Trophoblast cell (in vitro differentiated cells and primary cell): Measurements from ENCODE around the gene PTGER2.

Experiments
- DNase-seq, 2 donors: peaks; one replicate each; pipeline ENCODE4 v3.0.0-alpha.2; 2016
- H2AFZ ChIP-seq: 2 replicates; pipeline ENCODE4 v1.6.1; 2013; ENCODE audit warnings: low read length, moderate library complexity, mild to moderate bottlenecking; ENCODE audit not compliant: insufficient read depth, poor library complexity
- H2AK5ac ChIP-seq: 2 replicates; pipeline ENCODE4 v1.6.1; 2013; ENCODE audit warnings: mild to moderate bottlenecking, low read length
- H2BK120ac ChIP-seq: 2 replicates; pipeline ENCODE4 v1.6.1; 2013; ENCODE audit warnings: low read length, mild to moderate bottlenecking, moderate library complexity; ENCODE audit not compliant: insufficient read depth, poor library complexity
- H2BK12ac ChIP-seq: 2 replicates; pipeline ENCODE4 v1.6.1; 2013; ENCODE audit warnings: mild to moderate bottlenecking, low read length, moderate library complexity
- H2BK5ac ChIP-seq: 2 replicates; pipeline ENCODE4 v1.6.1; 2013; ENCODE audit warnings: low read length, low read depth, moderate library complexity, mild to moderate bottlenecking; ENCODE audit not compliant: poor library complexity
- H3K14ac ChIP-seq: 2 replicates; pipeline ENCODE4 v1.6.1; 2013; ENCODE audit warnings: mild to moderate bottlenecking, low read length
- H3K18ac ChIP-seq: 2 replicates; pipeline ENCODE4 v1.6.1; 2013; ENCODE audit warnings: mild to moderate bottlenecking, low read length
- H3K23ac ChIP-seq: 2 replicates; pipeline ENCODE4 v1.6.1; 2013; ENCODE audit warnings: low read length
- H3K27ac ChIP-seq: 2 replicates; pipeline ENCODE4 v1.5.1; 2013; ENCODE audit warnings: low read depth, mild to moderate bottlenecking, inconsistent platforms, low read length, moderate library complexity
- H3K27me3 ChIP-seq: 2 replicates; pipeline ENCODE4 v1.6.1; 2013; ENCODE audit warnings: inconsistent platforms, mild to moderate bottlenecking, low read length, moderate library complexity; ENCODE audit not compliant: insufficient read depth
- H3K36me3 ChIP-seq, 2 experiments: 1 replicate in 1 of 2; 2 replicates in 1 of 2; pipeline ENCODE4 v1.6.1; 2013; ENCODE audit warnings: low read length in 2 of 2, mild to moderate bottlenecking in 2 of 2, moderate library complexity in 1 of 2; ENCODE audit not compliant: insufficient read depth in 2 of 2, control insufficient read depth in 1 of 2
- H3K4ac ChIP-seq: 2 replicates; pipeline ENCODE4 v1.6.1; 2013; ENCODE audit warnings: low read depth, mild to moderate bottlenecking, low read length, moderate library complexity
- H3K4me1 ChIP-seq, 2 experiments: 1 replicate in 1 of 2; 2 replicates in 1 of 2; pipeline ENCODE4 v1.6.1; 2013; ENCODE audit warnings: low read length in 2 of 2, mild to moderate bottlenecking in 2 of 2, moderate library complexity in 1 of 2; ENCODE audit not compliant: insufficient read depth in 2 of 2, control insufficient read depth in 1 of 2
- H3K4me2 ChIP-seq: 2 replicates; pipeline ENCODE4 v1.6.1; 2013; ENCODE audit warnings: inconsistent platforms, mild to moderate bottlenecking, low read length, moderate library complexity
- H3K4me3 ChIP-seq: 2 replicates; pipeline ENCODE4 v1.5.1; 2013; ENCODE audit warnings: mild to moderate bottlenecking, low read depth, low read length, inconsistent platforms
- H3K79me1 ChIP-seq: one replicate; pipeline ENCODE4 v1.6.1; 2013; ENCODE audit warnings: low read length
- H3K79me2 ChIP-seq: 2 replicates; pipeline ENCODE4 v1.6.1; 2013; ENCODE audit warnings: low read length, mild to moderate bottlenecking; ENCODE audit not compliant: control insufficient read depth, insufficient read depth, poor library complexity
- H3K9ac ChIP-seq: 2 replicates; pipeline ENCODE4 v1.6.1; 2013; ENCODE audit warnings: mild to moderate bottlenecking, low read length
- H3K9me3 ChIP-seq: 2 replicates; pipeline ENCODE4 v1.6.1; 2013; ENCODE audit warnings: low read depth, mild to moderate bottlenecking, control low read depth, inconsistent platforms, low read length; ENCODE audit not compliant: insufficient read depth
- H4K12ac ChIP-seq: 2 replicates; pipeline ENCODE4 v1.6.1; 2013; ENCODE audit warnings: low read depth, mild to moderate bottlenecking, low read length, moderate library complexity
- H4K8ac ChIP-seq: 2 replicates; pipeline ENCODE4 v1.6.1; 2013; ENCODE audit warnings: low read depth, mild to moderate bottlenecking, low read length, moderate library complexity
- H4K91ac ChIP-seq: one replicate; pipeline ENCODE4 v1.6.1; 2013; ENCODE audit warnings: low read depth, mild to moderate bottlenecking, low read length, moderate library complexity
- WGBS: extraction: QIAGEN DNeasy Blood & Tissue Kit; methylation state at CpG from one replicate; pipeline ENCODE4 v1.1.7; 2013; ENCODE audit warnings: missing lambda C conversion rate; ENCODE audit not compliant: insufficient read length, insufficient coverage; ENCODE audit errors: extremely low coverage; 5-methylcytosine and 5-hydroxymethylcytosine counted together

The PTGER2 gene

GRCh38 chr14:52267501-52268278, 46.4 kb upstream of the PTGER2 start, which contains the start of gene PTGDR:
Gene PTGDR, plus strand, starts transcription at chr14:52267698. Its CDS starts 117 bp downstream, at chr14:52267815.
- no peak within 1 kb of the TSS for H2BK5ac ChIP-seq
- no CpG with 5 or more reads among the region's 63 CpGs for WGBS
- no peak within 1 kb of the TSS for H2AFZ ChIP-seq

GRCh38 chr14:52268279-52269061, 45.6 kb upstream of the PTGER2 start:
- no peaks in the 10 kb centered on the region for H3K79me2 ChIP-seq
- H3K14ac ChIP-seq = no peak overlapping the region
- no CpG with 5 or more reads among the region's 54 CpGs for WGBS
- no peak overlapping the region for H2AK5ac ChIP-seq
- no peak overlapping the region for H2AFZ ChIP-seq
- H2BK5ac ChIP-seq = no peak overlapping the region
- H3K4me1 ChIP-seq = peaks cover 3 to 8% of the 10 kb centered on the region in 2 experiments
- H3K9ac ChIP-seq = no peak overlapping the region
- no peak overlapping the region for H3K23ac ChIP-seq
- peaks cover 2% of the 10 kb centered on the region for H3K9me3 ChIP-seq
- H4K12ac ChIP-seq = no peak overlapping the region
- no peaks in the 10 kb centered on the region for H3K79me1 ChIP-seq
- peak overlapping the region; percentile 59 for H3K4me2 ChIP-seq
- no peak overlapping the region for H2BK120ac ChIP-seq
- no peak overlapping the region for H2BK12ac ChIP-seq
- DNase-seq = no peak
- H3K18ac ChIP-seq = no peak overlapping the region
- H4K91ac ChIP-seq = no peak overlapping the region
- no peak overlapping the region for H3K27ac ChIP-seq
- H3K4ac ChIP-seq = no peak overlapping the region
- H3K4me3 ChIP-seq = peak overlapping the region; percentile 26
- no peaks in the 10 kb centered on the region for H3K36me3 ChIP-seq
- H3K27me3 ChIP-seq = peaks cover 37% of the 10 kb centered on the region
- no peak overlapping the region for H4K8ac ChIP-seq

More at GRCh38 chr14:52267501-52268278, 46.4 kb upstream of the PTGER2 start, which contains the start of gene PTGDR:
- Histone ChIP-seq H3K4ac (no peak within 1 kb of the TSS), H3K79me1 (no peaks in the 10 kb centered on the region), H3K23ac (no peak within 1 kb of the TSS), H4K12ac (no peak within 1 kb of the TSS), H3K4me2 (peak within 1 kb of the TSS; percentile 59), H2BK120ac (no peak within 1 kb of the TSS), H3K9me3 (peaks cover 2% of the 10 kb centered on the region), H3K27ac (no peak within 1 kb of the TSS), H3K4me1 (peaks cover 3 to 8% of the 10 kb centered on the region in 2 experiments), H3K14ac (no peak within 1 kb of the TSS), H2BK12ac (no peak within 1 kb of the TSS), H4K8ac (no peak within 1 kb of the TSS), H3K18ac (no peak within 1 kb of the TSS), H2AK5ac (no peak within 1 kb of the TSS), H3K9ac (no peak within 1 kb of the TSS), H3K36me3 (no peaks in the 10 kb centered on the region), H3K27me3 (peaks cover 37% of the 10 kb centered on the region), H4K91ac (no peak within 1 kb of the TSS), H3K4me3 (peak within 1 kb of the TSS; percentile 26), H3K79me2 (no peaks in the 10 kb centered on the region)
- DNase-seq = no peak

DNA sequence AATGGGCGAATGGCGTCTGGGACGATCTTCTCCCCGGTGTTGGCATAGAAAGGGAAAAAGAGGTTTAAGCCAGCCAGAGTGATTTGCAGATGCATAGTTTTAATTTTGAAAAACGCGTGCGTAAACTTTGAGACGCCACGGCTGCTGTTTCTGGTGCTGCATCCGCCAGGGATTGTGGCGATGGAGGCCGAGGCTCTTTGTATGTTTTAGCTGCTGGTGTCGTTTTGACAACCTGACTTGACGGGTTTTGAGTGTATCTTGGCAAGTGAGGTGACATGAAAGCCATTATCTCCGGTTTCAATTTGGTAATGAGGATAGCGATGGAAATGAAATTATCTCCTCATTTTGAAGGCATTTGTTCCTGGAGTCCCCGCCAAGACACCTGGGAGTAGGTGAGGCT, 45.0 kb upstream of the PTGER2 start:
- Histone ChIP-seq H3K27ac (no peak overlapping the region), H3K4me3 (no peak overlapping the region), H3K23ac (no peak overlapping the region), H3K18ac (no peak overlapping the region), H4K12ac (no peak overlapping the region), H2AFZ (no peak overlapping the region), H3K9ac (no peak overlapping the region), H3K9me3 (peaks cover 2% of the 10 kb centered on the region), H4K8ac (no peak overlapping the region), H3K4ac (no peak overlapping the region), H3K36me3 (no peaks in the 10 kb centered on the region), H3K79me2 (no peaks in the 10 kb centered on the region), H3K4me2 (no peak overlapping the region), H2AK5ac (no peak overlapping the region), H2BK120ac (no peak overlapping the region), H3K4me1 (peaks cover 3 to 8% of the 10 kb centered on the region in 2 experiments), H4K91ac (no peak overlapping the region), H3K27me3 (peaks cover 37% of the 10 kb centered on the region), H3K79me1 (no peaks in the 10 kb centered on the region), H2BK5ac (no peak overlapping the region), H3K14ac (no peak overlapping the region), H2BK12ac (no peak overlapping the region)
- no CpG with 5 or more reads among the region's 17 CpGs for WGBS
- no peak for DNase-seq

DNA sequence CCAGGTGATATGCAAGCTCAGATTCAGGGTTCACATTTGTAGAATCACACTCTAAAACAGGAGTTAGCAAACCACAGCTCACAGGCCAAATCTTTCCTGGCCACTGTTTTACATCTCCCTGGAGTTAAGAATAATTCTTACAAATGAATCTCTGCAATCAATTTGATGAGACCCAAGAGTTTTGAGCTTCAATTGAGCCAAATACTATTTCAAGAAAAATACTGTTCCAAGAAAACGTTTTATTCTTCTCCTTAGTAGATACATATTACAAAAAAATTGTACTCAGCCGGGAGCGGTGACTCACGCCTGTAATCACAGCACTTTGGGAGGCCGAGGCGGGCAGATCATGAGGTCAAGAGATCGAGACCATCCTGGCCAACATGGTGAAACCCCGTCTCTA, 44.1 kb upstream of the PTGER2 start:
- no peak overlapping the region for H2BK12ac ChIP-seq
- no CpG with 5 or more reads among the region's 8 CpGs for WGBS
- no peaks in the 10 kb centered on the region for H3K36me3 ChIP-seq
- H3K27me3 ChIP-seq = peaks cover 37% of the 10 kb centered on the region
- H3K79me2 ChIP-seq = no peaks in the 10 kb centered on the region
- H3K9ac ChIP-seq = no peak overlapping the region
- no peak overlapping the region for H3K4me3 ChIP-seq
- no peak overlapping the region for H2BK5ac ChIP-seq
- H3K18ac ChIP-seq = no peak overlapping the region
- H3K14ac ChIP-seq = no peak overlapping the region
- no peak overlapping the region for H3K23ac ChIP-seq
- H2AFZ ChIP-seq = no peak overlapping the region
- no peak overlapping the region for H2AK5ac ChIP-seq
- H3K27ac ChIP-seq = no peak overlapping the region
- H4K8ac ChIP-seq = no peak overlapping the region
- no peak overlapping the region for H3K4ac ChIP-seq
- no peak overlapping the region for H2BK120ac ChIP-seq
- no peak overlapping the region for H4K91ac ChIP-seq
- H3K79me1 ChIP-seq = no peaks in the 10 kb centered on the region
- H3K9me3 ChIP-seq = peaks cover 2% of the 10 kb centered on the region
- peaks cover 3 to 8% of the 10 kb centered on the region in 2 experiments for H3K4me1 ChIP-seq
- H4K12ac ChIP-seq = no peak overlapping the region
- no peak for DNase-seq
- no peak overlapping the region for H3K4me2 ChIP-seq
